H4 (cell line): ENCODE measurements around the gene NSA2. TPM values are rescaled to one million over a fixed set of nuclear protein-coding genes. Genes with fewer than 3 reads are reported as not detected.

Experiments
- DNase-seq: peaks from one replicate; pipeline ENCODE4 v3.0.0-alpha.2; 2015; ENCODE audit warnings: low spot score
- total RNA-seq: library from RNA; depleted of rRNA; stranded (reverse); fragments of >200 nt; shearing (Covaris generic); gene quantifications from 2 replicates; pipeline ENCODE4 v1.2.3, GENCODE V29; 2014; rRNA removed

Gene NSA2
- total RNA-seq, 1 experiment from 2014 or later, result 128 TPM

GRCh38 chr5:74816875-74817274 is 49.8 kb downstream of the NSA2 start:
- DNase-seq, result no peak

- DNase-seq, result no peak
Measured at GRCh38 chr5:74822288-74822687, 55.2 kb downstream of the NSA2 start.

- DNase-seq, result no peak
Measured at GRCh38 chr5:74829413-74829812, 62.4 kb downstream of the NSA2 start.

Other genes starting within 250 kb of the NSA2 start
- gene ENC1, start 126.5 kb upstream of the NSA2 start, total RNA-seq, result 18.1 and 46.6 TPM in 2 replicates
- 227 and 283 TPM in 2 replicates for gene HEXB, start 82.0 kb upstream of the NSA2 start, total RNA-seq
- gene GFM2, start 132 bp upstream of the NSA2 start, total RNA-seq, result 48.5 and 53.2 TPM in 2 replicates
- gene FAM169A, start 99.1 kb downstream of the NSA2 start, total RNA-seq, result 7.1 and 7.6 TPM in 2 replicates